Breast epithelium (tissue), 3 donors: ENCODE data around the gene AMFR.

ENCODE experiments used
- POLR2A ChIP-seq: fragments of 450-650 bp; IDR thresholded peaks from one replicate; pipeline ENCODE4 v1.6.1; 2016; ENCODE audit warnings: antibody characterized with exemption, mild to moderate bottlenecking, moderate library complexity
- POLR2AphosphoS5 ChIP-seq, 3 donors: sonication (generic); formaldehyde crosslinking; IDR thresholded peaks; one replicate each; pipeline ENCODE4 v1.6.1; 2017; ENCODE audit warnings: antibody characterized with exemption in 3 of 3
- TF ChIP-seq, protein P1 (sequence below), 3 donors: fragments of 450-650 bp; IDR thresholded peaks; one replicate each; pipeline ENCODE4 v1.5.1; 2016 to 2017; ENCODE audit warnings: antibody characterized with exemption in 3 of 3, mild to moderate bottlenecking in 3 of 3, moderate library complexity in 3 of 3

DNA sequence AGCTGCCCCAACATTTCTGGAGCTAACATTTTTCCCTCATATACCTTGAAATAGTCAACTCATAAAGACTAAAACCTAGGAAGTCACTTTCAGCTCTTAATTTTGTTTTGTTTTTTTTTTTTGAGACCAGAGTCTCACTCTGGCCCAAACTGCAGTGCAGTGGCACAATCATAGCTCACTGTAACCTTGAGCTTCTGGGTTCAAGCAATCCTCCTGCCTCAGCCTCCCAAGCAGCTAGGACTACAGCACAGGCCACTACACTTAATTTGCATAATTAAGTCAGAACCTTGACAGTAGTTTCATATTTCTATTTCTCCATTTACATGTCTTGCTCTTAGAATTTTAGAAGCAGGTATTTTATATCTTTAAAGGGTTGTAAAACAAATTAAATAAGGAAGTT is 4.7 kb downstream of the AMFR start:
- TF ChIP-seq, protein P1, sequence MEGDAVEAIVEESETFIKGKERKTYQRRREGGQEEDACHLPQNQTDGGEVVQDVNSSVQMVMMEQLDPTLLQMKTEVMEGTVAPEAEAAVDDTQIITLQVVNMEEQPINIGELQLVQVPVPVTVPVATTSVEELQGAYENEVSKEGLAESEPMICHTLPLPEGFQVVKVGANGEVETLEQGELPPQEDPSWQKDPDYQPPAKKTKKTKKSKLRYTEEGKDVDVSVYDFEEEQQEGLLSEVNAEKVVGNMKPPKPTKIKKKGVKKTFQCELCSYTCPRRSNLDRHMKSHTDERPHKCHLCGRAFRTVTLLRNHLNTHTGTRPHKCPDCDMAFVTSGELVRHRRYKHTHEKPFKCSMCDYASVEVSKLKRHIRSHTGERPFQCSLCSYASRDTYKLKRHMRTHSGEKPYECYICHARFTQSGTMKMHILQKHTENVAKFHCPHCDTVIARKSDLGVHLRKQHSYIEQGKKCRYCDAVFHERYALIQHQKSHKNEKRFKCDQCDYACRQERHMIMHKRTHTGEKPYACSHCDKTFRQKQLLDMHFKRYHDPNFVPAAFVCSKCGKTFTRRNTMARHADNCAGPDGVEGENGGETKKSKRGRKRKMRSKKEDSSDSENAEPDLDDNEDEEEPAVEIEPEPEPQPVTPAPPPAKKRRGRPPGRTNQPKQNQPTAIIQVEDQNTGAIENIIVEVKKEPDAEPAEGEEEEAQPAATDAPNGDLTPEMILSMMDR (IDR thresholded peaks at IDR 0.05) = no peak
- TF ChIP-seq POLR2A (no peak), POLR2AphosphoS5 (IDR thresholded peaks at IDR 0.05) (no peak)
